ENCODE results near the gene WIPF1. TPM values are rescaled to one million over a fixed set of nuclear protein-coding genes. Genes with fewer than 3 reads are reported as not detected.

The WIPF1 gene
- total RNA-seq, 6 experiments from 2014 or later = 33.0 to 41.7 (median 38.5) TPM

DNA sequence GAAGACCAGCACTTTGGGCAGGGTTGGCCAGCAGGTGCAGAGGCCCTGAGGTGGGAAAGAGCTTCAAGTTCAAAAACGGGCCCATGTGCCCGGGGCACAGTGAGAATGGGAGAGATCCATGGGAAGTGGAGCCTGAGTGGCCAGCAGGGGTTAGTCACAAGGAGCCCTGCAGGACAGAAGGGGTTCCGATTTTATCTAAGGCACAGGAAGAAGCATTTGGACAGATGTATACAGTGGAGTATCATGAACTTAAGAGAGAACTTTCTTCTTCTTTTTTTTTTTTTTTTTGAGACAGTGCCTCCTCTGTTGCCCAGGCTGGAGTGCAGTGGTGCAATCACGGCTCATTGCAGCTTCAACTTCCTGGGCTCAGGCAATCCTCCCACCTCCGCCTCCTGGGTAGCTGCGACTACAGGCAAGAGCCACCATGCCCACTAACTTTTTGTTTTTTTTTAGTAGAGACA lies 24.0 kb downstream of the WIPF1 start:
- no peak for DNase-seq
- TF ChIP-seq, protein P1, sequence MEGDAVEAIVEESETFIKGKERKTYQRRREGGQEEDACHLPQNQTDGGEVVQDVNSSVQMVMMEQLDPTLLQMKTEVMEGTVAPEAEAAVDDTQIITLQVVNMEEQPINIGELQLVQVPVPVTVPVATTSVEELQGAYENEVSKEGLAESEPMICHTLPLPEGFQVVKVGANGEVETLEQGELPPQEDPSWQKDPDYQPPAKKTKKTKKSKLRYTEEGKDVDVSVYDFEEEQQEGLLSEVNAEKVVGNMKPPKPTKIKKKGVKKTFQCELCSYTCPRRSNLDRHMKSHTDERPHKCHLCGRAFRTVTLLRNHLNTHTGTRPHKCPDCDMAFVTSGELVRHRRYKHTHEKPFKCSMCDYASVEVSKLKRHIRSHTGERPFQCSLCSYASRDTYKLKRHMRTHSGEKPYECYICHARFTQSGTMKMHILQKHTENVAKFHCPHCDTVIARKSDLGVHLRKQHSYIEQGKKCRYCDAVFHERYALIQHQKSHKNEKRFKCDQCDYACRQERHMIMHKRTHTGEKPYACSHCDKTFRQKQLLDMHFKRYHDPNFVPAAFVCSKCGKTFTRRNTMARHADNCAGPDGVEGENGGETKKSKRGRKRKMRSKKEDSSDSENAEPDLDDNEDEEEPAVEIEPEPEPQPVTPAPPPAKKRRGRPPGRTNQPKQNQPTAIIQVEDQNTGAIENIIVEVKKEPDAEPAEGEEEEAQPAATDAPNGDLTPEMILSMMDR (IDR thresholded peaks at IDR 0.05) = no peak
- no peak overlapping the region for H3K4me3 Mint-ChIP-seq
- no peak overlapping the region for H3K27ac Mint-ChIP-seq
- peaks cover 13% of the 10 kb centered on the region for H3K4me1 Mint-ChIP-seq (ENCODE audit: low read depth)
- peaks cover 19% of the 10 kb centered on the region for H3K36me3 Mint-ChIP-seq (ENCODE audit: low read depth)
- H3K9me3 Mint-ChIP-seq = no peaks in the 10 kb centered on the region
- H3K27me3 Mint-ChIP-seq (ENCODE audit: insufficient read depth) = no peaks in the 10 kb centered on the region

DNA sequence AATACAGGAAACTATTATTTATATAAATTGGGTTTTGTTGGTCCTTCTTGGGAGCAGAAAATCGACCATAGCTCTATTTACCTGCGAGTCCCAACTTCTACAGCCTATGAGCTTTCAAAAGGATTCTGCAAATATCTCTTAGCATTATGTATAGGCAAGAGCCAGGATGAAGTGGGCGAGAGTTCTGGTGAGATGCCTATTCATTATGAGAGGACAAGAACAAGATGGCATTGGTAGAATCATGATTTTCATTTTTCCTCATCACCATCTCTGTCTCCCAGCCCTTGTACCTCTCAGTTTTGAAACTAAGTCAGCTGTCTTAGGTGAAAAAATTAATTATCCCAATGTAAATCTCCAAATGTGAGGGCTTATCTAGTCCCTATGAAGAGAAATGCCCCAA lies 25.0 kb downstream of the WIPF1 start:
- Mint-ChIP-seq H3K27ac (no peak overlapping the region), H3K27me3 (ENCODE audit: insufficient read depth) (no peaks in the 10 kb centered on the region), H3K4me3 (no peak overlapping the region), H3K4me1 (ENCODE audit: low read depth) (peaks cover 5% of the 10 kb centered on the region; the same call in 1 of the 2 replicates), H3K9me3 (no peaks in the 10 kb centered on the region), H3K36me3 (ENCODE audit: low read depth) (peaks cover 20% of the 10 kb centered on the region)
- DNase-seq = no peak
- TF ChIP-seq, protein P1 (IDR thresholded peaks at IDR 0.05) = no peak

DNA sequence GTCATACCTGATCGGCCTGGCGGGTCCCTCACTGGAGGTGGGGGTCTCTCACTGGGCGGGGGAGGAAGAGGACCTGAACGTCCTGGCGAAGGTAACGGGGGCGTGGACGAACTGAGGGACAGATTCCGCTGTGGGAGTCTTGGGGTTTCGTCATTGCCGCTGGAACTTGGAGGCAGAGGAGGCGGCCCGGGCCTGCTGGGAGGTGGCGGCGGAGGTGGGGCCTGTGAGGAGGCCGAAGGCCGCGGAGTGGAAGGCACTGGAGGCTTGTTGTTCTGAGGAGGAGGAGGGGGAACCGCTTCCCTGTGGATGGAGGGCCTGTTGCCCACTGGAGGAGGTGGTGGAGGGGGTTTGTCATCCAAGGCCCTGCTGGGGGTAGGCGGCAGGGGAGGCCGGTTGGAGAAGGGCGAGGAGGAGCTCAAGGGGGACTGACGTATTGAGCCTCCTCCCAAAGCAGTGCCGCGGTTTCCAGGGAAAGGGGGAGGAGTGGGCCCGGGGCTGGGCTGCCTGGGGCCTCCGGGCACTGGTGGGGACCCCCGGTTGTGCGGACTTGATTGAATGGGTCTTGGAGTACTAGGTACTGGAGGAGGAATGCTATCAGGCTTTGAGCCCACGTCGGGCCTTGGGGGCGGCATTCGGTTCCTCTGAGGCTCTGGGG lies 25.8 kb downstream of the WIPF1 start:
- Mint-ChIP-seq H3K4me1 (ENCODE audit: low read depth) (peaks cover 5% of the 10 kb centered on the region; the same call in 1 of the 2 replicates), H3K9me3 (no peaks in the 10 kb centered on the region), H3K27ac (no peak overlapping the region), H3K27me3 (ENCODE audit: insufficient read depth) (no peaks in the 10 kb centered on the region), H3K36me3 (ENCODE audit: low read depth) (peaks cover 24% of the 10 kb centered on the region), H3K4me3 (no peak overlapping the region)
- no peak for DNase-seq
- TF ChIP-seq, protein P1 (IDR thresholded peaks at IDR 0.05) = no peak

DNA sequence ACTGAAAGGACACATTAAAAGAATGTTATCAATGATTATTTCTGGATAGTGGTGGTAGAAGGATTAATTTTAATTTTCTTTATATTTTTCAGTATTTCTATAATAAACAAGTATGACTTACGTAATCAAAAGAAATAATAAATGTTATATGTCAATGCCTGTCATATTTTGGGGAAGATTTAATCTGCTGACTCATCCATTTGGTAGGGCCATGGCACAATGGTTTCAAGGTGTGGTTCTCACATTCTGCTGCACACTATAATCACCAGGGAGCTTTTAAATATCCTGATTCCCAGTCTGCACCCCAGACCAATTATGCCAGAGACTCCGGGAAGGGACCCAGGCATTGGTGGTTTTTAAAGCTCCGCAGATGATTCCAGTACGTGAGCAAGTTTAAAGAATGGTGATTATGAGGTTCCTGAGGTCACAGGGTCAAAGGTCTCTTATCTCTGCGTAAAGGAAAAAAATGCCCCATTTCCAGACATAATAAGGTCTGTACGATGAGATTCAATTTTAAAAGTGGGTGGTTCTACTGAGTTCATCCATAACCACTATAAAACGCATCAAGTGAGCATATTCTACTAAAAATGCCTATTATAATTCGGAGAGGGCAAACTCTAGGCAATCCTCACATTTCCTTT lies 27.2 kb downstream of the WIPF1 start:
- Mint-ChIP-seq H3K27me3 (ENCODE audit: insufficient read depth) (no peaks in the 10 kb centered on the region), H3K9me3 (no peaks in the 10 kb centered on the region), H3K4me1 (ENCODE audit: low read depth) (peaks cover 5% of the 10 kb centered on the region; the same call in 1 of the 2 replicates), H3K4me3 (no peak overlapping the region), H3K36me3 (ENCODE audit: low read depth) (peaks cover 30% of the 10 kb centered on the region), H3K27ac (no peak overlapping the region)
- DNase-seq = no peak
- TF ChIP-seq, protein P1 (IDR thresholded peaks at IDR 0.05) = no peak

DNA sequence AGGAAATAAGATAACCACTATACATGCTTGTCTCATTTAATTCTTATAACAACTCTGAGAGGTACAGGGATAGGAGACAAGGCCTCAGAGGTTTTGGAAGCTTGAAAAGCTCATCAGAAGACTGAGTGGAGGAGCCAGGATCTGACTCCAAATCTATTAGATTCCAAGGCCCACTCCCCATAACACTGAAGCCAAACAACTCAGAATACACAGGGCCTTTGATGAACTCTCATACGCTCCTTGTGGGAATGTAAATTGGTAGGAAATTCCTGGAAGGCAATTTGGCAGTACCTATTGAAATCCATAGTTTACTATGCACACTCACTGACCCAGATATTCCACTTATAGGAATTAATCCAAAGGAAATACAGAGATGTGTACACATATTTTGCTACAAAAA lies 27.9 kb downstream of the WIPF1 start:
- H3K27ac Mint-ChIP-seq = no peak overlapping the region
- H3K9me3 Mint-ChIP-seq = no peaks in the 10 kb centered on the region
- H3K36me3 Mint-ChIP-seq (ENCODE audit: low read depth) = peaks cover 30% of the 10 kb centered on the region
- DNase-seq = no peak
- H3K4me1 Mint-ChIP-seq (ENCODE audit: low read depth) = peaks cover 5% of the 10 kb centered on the region; the same call in 1 of the 2 replicates
- TF ChIP-seq, protein P1 (IDR thresholded peaks at IDR 0.05) = no peak
- H3K27me3 Mint-ChIP-seq (ENCODE audit: insufficient read depth) = no peaks in the 10 kb centered on the region
- no peak overlapping the region for H3K4me3 Mint-ChIP-seq
